HUES6 (cell line): Measurements from ENCODE around the gene ABRAXAS1.
"Not testable (repeated sequence)": the region's sequence is repeated elsewhere in the genome, so short reads cannot be mapped to it uniquely, and the experiment has no call there.

Experiments used
- H3K27ac ChIP-seq: 2 replicates; pipeline ENCODE4 v1.7.0; 2013; ENCODE audit warnings: low read depth, mild to moderate bottlenecking, low read length, inconsistent platforms
- H3K27me3 ChIP-seq: 2 replicates; pipeline ENCODE4 v1.6.1; 2013; ENCODE audit warnings: low read length; ENCODE audit not compliant: control insufficient read depth, insufficient read depth
- H3K36me3 ChIP-seq: 2 replicates; pipeline ENCODE4 v1.6.1; 2013; ENCODE audit warnings: low read length; ENCODE audit not compliant: control insufficient read depth, insufficient read depth
- H3K4me1 ChIP-seq: 2 replicates; pipeline ENCODE4 v1.6.1; 2013; ENCODE audit warnings: low read length; ENCODE audit not compliant: control insufficient read depth, insufficient read depth
- H3K4me3 ChIP-seq: 2 replicates; pipeline ENCODE4 v1.5.1; 2013; ENCODE audit warnings: low read depth, low read length
- H3K9ac ChIP-seq: one replicate; pipeline ENCODE4 v1.6.1; 2013; ENCODE audit warnings: mild to moderate bottlenecking, low read length
- H3K9me3 ChIP-seq: 2 replicates; pipeline ENCODE4 v1.6.1; 2013; ENCODE audit warnings: low read depth, low read length; ENCODE audit not compliant: control insufficient read depth, insufficient read depth

Gene ABRAXAS1

DNA sequence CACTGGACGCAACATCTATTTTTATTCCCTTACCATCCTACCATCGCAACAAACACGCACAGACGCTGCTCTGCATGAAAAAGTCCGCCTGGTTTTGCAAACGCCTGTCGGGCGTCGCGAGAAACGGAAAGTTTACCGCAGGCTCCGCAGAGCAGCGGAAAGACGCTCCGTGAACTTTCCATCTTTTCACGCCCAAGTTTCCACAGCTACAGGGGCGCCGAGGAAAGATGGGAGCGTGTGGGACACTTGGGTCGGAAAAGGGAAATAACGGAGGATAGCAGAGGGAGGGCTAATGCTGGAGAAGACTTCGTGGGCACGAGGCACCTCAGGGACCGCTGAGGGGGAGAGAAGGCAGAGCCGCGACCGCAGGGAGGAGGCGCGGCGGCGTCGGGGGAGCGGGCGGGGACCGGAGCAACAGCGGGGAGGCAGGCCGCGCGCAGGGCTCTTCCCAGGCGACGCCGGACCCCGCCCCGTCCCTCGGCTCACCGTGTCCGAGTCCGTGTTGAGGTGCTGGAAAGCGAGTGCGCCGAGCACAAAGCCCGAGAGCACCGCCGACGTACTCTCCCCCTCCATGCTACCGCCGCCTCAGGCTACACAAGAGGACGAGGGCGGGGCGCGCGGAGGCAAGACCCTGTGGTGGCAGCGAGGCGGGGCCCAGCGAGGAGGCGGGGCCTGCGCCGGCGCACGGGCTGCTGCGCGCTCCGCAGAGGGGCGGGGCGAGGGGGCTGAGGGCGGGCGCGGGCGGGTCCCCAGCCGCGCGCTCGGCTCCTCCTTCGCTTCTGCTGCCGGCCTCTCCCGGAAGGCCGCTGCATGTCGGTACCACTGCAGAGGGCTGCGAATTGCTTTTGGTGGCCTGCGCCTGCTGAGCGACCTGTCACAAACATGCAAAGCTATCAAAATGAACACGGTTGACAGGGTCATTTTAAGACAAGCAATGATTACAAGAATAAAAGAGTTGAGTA is at the start of gene ABRAXAS1:
Gene ABRAXAS1, minus strand, starts transcription at position 601 of the 962 bp plus-strand sequence. Its CDS starts 28 bp downstream, at position 573.
- no peaks in the 10 kb centered on the region for H3K9me3 ChIP-seq
- peak within 1 kb of the TSS; percentile 71 for H3K4me3 ChIP-seq
- no peaks in the 10 kb centered on the region for H3K27me3 ChIP-seq
- peaks cover 12% of the 10 kb centered on the region; the same call in 1 of the 2 replicates for H3K36me3 ChIP-seq
- peak within 1 kb of the TSS; percentile 63 for H3K9ac ChIP-seq
- H3K27ac ChIP-seq: peak within 1 kb of the TSS; percentile 49; the same call in 1 of the 2 replicates
- H3K4me1 ChIP-seq: peaks cover 5% of the 10 kb centered on the region

DNA sequence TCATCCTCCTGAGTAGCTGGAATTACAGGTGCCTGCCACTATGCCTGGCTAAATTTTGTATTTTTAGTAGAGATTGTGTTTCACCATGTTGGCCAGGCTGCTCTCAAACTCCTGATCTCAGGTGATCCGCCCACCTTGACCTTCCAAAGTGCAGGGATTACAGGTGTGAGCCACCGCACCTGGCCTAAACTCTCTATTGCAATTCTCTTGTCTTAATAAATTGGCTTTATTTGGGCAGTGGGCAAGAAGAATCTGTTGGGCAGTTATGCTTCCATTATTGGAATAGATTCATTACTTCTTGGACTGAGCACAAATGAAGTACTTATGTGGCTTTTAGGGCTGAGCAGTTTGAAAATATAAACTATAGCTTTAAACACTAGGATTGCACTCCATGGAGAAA is 42.8 kb upstream of the ABRAXAS1 start:
- Histone ChIP-seq H3K9me3 (peaks cover 17% of the 10 kb centered on the region), H3K9ac (no peak overlapping the region), H3K27ac (no peak overlapping the region), H3K4me1 (no peaks in the 10 kb centered on the region), H3K36me3 (no peaks in the 10 kb centered on the region), H3K4me3 (no peak overlapping the region), H3K27me3 (peaks cover 3% of the 10 kb centered on the region; the same call in 1 of the 2 replicates)

DNA sequence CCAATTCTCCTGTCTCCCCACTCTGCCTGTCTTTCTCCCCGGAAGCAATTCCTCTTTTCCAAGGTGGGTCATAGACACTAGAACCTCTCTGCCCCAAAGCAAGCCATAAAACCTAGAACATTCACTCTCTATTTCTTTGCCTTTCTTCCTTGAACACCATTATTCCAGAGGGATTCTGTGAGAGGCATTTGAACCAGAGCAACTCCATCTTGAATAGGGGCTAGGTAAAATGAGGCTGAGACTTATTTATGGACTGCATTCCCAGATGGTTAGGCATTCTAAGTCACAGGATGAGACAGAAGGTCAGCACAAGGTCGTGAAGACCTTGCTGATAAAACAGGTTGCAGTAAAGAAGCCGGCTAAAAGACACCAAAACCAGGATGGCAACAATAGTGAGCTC is 37.3 kb upstream of the ABRAXAS1 start:
- Histone ChIP-seq H3K9me3 (peaks cover 6% of the 10 kb centered on the region), H3K4me3 (no peak overlapping the region), H3K9ac (no peak overlapping the region)

DNA sequence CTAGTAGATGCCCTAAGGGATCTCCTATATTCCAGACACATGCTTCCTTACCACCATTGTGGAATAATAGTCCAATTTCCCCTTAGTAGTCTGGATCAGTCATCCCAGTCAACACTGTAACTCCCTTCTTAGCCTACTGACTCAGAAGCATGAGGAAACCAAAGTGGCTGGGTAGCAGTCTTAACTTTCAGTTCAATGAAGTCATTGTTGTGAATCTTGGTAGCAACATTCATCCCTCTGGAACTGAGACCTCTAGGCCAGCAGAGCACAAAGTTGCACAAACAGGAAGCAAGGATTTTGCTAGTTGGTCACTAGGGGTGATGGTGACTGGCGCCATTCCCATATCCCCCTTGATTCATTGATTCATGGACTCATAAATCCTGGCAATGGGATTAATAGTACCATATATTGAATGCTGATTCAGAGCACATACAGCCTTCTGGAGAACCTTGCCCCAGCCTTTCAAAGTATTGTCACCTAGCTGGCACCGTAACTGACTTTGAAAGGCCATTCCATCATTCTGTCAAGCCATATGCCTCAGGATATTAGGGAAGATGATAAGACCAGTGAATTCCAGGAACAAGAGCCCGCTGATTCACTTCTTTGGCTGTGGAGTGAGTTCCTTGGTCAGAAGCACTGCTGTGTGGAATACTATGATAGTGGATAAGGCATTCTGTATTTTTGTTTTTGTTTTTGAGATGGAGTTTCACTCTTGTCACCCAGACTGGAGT is 31.3 kb upstream of the ABRAXAS1 start:
- H3K36me3 ChIP-seq: no peaks in the 10 kb centered on the region
- no peaks in the 10 kb centered on the region for H3K27me3 ChIP-seq
- no peaks in the 10 kb centered on the region for H3K9me3 ChIP-seq
- H3K27ac ChIP-seq: no peak overlapping the region
- no peak overlapping the region for H3K9ac ChIP-seq
- H3K4me1 ChIP-seq: no peaks in the 10 kb centered on the region
- H3K4me3 ChIP-seq: no peak overlapping the region

More for the DNA sequence above, 37.3 kb upstream of the ABRAXAS1 start:
- Histone ChIP-seq H3K27ac (no peak overlapping the region), H3K27me3 (no peaks in the 10 kb centered on the region), H3K4me1 (no peaks in the 10 kb centered on the region), H3K36me3 (no peaks in the 10 kb centered on the region)

DNA sequence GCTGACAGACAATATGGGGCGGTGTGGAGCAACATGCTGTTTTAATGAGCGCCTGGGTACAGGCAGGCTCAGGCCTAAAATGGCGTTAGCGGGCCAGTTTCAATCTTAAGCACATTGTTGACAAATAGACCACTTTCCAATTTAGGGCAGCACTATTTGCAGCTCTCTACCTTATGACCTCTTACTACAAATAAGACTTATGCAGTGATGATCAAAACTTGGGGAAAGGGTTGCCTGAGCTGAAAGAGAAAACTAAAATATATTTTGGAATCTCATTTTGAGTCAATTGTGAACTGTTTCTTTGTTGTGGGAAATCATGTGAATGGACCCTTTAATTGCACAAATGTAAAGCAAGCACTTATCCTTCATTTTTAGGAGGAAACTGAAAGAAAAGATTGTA is 25.5 kb upstream of the ABRAXAS1 start:
- no peaks in the 10 kb centered on the region for H3K36me3 ChIP-seq
- H3K9ac ChIP-seq: no peak overlapping the region
- H3K27me3 ChIP-seq: no peaks in the 10 kb centered on the region
- no peaks in the 10 kb centered on the region for H3K4me1 ChIP-seq
- no peak overlapping the region for H3K4me3 ChIP-seq
- H3K27ac ChIP-seq: no peak overlapping the region
- H3K9me3 ChIP-seq: no peaks in the 10 kb centered on the region

DNA sequence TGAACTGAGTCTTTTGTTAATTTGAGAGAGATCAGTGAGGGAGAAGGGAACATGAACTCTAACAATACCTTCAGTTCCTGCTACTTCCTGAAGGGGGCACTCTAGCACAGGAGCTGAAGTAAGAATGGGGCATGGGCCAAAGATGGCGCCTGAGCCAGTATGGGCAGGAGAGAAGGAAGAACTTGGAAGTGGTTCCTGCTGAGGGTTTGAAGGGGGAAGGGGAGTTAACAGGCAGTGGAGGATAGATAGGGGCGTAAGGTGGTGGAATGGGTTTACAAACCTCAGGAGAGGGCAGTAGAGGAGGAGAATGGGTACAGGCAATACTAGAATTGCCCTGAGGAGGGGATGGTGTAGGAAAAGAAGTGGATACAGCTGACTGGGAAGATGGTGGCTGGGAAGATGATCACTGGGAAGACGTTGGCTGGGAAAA is 24.3 kb upstream of the ABRAXAS1 start:
- not testable (repeated sequence) for H3K9ac ChIP-seq, H3K27me3 ChIP-seq

DNA sequence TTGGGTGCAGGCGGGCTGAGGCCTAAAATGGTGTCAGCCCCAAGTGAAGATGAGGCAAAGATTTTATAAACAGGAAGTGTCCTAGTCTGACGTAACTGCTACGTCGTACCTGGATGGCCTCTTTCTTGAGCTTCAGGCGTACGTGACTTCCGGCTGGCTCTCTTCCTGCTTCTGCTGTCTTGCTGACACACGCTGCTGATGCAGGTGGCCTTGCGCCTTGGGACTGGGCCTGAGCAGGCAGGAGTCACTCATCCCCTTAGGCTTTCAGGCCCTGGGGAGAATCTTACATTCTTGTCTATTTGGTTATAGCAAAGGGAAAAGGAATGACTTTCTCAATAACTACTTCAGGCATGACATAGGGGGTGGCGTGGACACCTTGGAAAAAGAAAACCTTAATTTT is 20.1 kb upstream of the ABRAXAS1 start:
- H3K27ac ChIP-seq: no peak overlapping the region
- no peak overlapping the region for H3K9ac ChIP-seq
- H3K36me3 ChIP-seq: no peaks in the 10 kb centered on the region
- peaks cover 4% of the 10 kb centered on the region for H3K4me1 ChIP-seq
- H3K9me3 ChIP-seq: no peaks in the 10 kb centered on the region
- H3K27me3 ChIP-seq: no peaks in the 10 kb centered on the region
- H3K4me3 ChIP-seq: no peak overlapping the region

More for the DNA sequence above, 24.3 kb upstream of the ABRAXAS1 start:
- not testable (repeated sequence) for H3K27ac ChIP-seq, H3K9me3 ChIP-seq, H3K4me3 ChIP-seq, H3K4me1 ChIP-seq, H3K36me3 ChIP-seq

DNA sequence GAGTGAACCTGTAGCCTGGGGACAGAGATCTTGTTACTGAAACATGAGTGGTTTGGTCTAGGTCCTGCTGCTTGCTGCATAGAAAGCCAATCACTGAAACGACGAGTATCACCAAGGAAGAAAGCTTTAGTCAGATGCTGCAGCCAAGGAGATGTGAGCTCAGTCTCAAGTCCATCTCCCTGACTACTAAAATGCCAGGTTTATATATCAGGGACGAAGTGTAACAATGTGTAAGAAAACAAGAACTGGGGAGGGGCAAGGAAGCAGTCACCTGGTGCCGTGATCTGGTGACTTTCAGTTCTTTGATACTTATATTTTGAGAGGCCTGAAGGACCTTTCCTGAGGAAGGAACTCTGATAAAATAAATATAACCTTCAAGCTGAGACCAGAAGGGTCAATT is 19.6 kb upstream of the ABRAXAS1 start:
- Histone ChIP-seq H3K27ac (no peak overlapping the region), H3K4me1 (peaks cover 4% of the 10 kb centered on the region)

DNA sequence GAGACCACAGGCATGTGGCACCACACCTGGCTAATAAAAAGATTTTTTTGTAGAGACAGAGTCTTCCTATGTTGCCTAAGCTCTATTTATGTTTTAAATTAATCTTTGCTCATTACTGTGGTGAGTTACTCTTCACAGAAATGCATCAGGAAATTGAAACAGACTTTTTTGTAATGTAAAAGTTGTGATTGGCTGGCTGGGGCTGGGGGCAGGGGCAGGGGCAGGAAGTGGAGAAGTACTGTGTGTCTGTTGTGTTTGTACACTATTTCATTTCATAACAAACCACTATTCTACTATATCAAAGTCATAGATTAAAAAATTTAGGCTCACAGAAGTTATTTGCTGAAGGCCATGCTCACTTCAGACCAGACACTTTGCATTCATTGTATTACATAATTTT is 19.1 kb upstream of the ABRAXAS1 start:
- Histone ChIP-seq H3K27me3 (no peaks in the 10 kb centered on the region), H3K4me3 (no peak overlapping the region), H3K9ac (no peak overlapping the region), H3K4me1 (peaks cover 4% of the 10 kb centered on the region), H3K27ac (no peak overlapping the region), H3K9me3 (no peaks in the 10 kb centered on the region), H3K36me3 (no peaks in the 10 kb centered on the region)

More for the DNA sequence above, 19.6 kb upstream of the ABRAXAS1 start:
- no peak overlapping the region for H3K4me3 ChIP-seq
- H3K27me3 ChIP-seq: no peaks in the 10 kb centered on the region
- H3K36me3 ChIP-seq: no peaks in the 10 kb centered on the region
- H3K9ac ChIP-seq: no peak overlapping the region
- no peaks in the 10 kb centered on the region for H3K9me3 ChIP-seq

DNA sequence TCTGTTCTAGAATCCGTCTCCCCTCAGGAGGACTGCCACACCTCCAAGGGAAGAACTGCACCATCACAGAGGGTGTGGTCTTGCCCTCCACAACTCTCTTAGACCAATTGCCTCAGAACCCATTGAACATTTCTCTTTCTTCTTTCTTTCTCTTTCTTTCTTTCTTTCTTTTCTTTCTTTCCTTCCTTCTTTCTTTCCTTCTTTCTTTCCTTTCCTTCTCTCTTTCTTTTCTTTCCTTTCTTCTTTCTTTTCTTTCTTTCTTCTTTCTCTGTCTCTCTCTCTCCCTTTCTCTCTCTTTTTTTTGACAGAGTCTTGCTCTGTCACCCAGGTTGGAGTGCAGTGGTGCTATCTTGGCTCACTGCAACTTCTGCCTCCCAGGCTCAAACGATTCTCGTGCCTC is 16.8 kb upstream of the ABRAXAS1 start:
- not testable (repeated sequence) for H3K4me3 ChIP-seq, H3K9ac ChIP-seq, H3K27me3 ChIP-seq, H3K4me1 ChIP-seq, H3K9me3 ChIP-seq, H3K36me3 ChIP-seq, H3K27ac ChIP-seq

DNA sequence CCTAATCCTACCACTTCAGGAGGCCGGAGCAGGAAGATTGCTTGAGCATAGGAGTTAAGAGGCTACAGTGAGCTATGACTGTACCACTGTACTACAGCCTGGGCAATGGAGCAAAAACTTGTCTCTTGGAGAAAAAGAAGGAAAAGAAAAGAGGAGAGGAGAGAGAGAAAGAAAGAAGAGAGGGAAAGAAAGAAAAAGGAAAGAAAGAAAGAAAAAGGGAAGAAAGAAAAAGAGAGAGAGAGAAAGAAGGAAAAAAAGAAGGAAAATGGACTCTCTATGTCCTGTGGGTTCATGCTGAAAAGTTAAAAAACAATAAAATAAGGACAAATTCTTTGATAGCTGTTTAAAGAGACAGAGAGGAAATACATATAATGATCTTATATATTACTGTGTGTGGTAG is 13.3 kb upstream of the ABRAXAS1 start:
- no peak overlapping the region for H3K4me3 ChIP-seq
- no peaks in the 10 kb centered on the region; the same call in 1 of the 2 replicates for H3K4me1 ChIP-seq
- H3K27me3 ChIP-seq: no peaks in the 10 kb centered on the region
- no peak overlapping the region for H3K9ac ChIP-seq
- H3K9me3 ChIP-seq: no peaks in the 10 kb centered on the region
- no peak overlapping the region for H3K27ac ChIP-seq
- no peaks in the 10 kb centered on the region for H3K36me3 ChIP-seq
